Measurements from ENCODE around the gene EML4. TPM values are rescaled to one million over a fixed set of nuclear protein-coding genes. Genes with fewer than 3 reads are reported as not detected.

EML4 gene
- total and polyA plus RNA-seq, 9 donors, result 11.6 to 46.5 (median 31.5) TPM

GRCh38 chr2:42360890-42361727 lies 192.0 kb downstream of the EML4 start, which contains the start of gene COX7A2L:
Gene COX7A2L (minus strand): TSS chr2:42361217. CDS start chr2:42361161, 56 bp downstream.
- Histone ChIP-seq H3K9me3 (no peaks in the 10 kb centered on the region), H3K27me3 (no peaks in the 10 kb centered on the region), H3K27ac (peak within 1 kb of the TSS; percentile 70 to 89), H3K36me3 (no peaks in the 10 kb centered on the region), H3K4me1 (ENCODE audit: insufficient read depth) (peaks cover 5% of the 10 kb centered on the region), H3K4me3 (peak within 1 kb of the TSS; percentile 99)
- no peak for TF ChIP-seq EP300 (IDR thresholded peaks at IDR 0.05)
- TF ChIP-seq POLR2A (IDR thresholded peaks at IDR 0.05), result peak; percentile 81
- TF ChIP-seq CTCF (IDR thresholded peaks at IDR 0.05), result peak in 2 of 3 donors; percentile 18 to 38
- intact Hi-C loops (cut with DNase I), result loop anchor here in 3 of 4 donors (5.0 to 10.0 kb wide), 4 partner anchors 259 to 506 kb away; no protein-coding TSS in a partner anchor
- 0 to 1% (median 0%) methylated on average over 61 of the region's 61 CpGs for WGBS, 3 donors
- peak; percentile 97 to 99 (median 98) for DNase-seq

DNA sequence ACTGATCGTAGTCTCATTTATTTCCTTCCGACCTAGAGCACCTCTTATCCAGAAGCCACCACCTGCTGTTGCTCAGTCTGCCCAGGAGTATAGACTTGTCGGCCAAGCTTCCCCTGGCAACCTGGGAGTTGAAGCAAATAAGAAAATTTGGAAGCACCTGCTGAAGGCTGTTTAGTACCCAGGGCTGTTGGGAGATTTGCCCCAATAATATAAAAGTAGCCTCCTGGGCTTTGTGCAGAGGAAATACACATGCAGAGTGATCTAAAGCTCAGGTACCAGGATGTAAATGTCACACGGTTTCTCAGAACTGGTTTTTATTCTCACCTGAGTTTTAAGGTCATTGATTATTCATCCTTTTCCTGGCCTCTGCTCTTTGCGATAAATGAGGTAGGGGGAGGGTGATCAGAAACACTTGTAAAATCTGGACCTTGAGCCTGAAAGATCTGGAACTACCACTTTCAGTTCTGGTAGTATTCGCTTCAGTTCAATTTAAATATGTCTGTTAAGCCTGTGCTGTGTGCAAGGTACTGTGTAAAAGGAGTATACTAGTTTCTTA lies 192.7 kb downstream of the EML4 start:
- Histone ChIP-seq H3K27me3 (no peaks in the 10 kb centered on the region), H3K36me3 (no peaks in the 10 kb centered on the region), H3K27ac (no peak overlapping the region), H3K4me1 (ENCODE audit: insufficient read depth) (peaks cover 5% of the 10 kb centered on the region), H3K4me3 (peak overlapping the region; percentile 99), H3K9me3 (no peaks in the 10 kb centered on the region)
- TF ChIP-seq CTCF (IDR thresholded peaks at IDR 0.05), result no peak
- no peak for TF ChIP-seq POLR2A (IDR thresholded peaks at IDR 0.05)
- no peak for TF ChIP-seq EP300 (IDR thresholded peaks at IDR 0.05)
- DNase-seq, result no peak
- intact Hi-C loops (cut with DNase I), result loop anchor here (1.0 to 10.0 kb wide), 5 partner anchors 260 to 507 kb away; no protein-coding TSS in a partner anchor
- 28% methylated on average over 6 of the region's 6 CpGs for WGBS, 3 donors

DNA sequence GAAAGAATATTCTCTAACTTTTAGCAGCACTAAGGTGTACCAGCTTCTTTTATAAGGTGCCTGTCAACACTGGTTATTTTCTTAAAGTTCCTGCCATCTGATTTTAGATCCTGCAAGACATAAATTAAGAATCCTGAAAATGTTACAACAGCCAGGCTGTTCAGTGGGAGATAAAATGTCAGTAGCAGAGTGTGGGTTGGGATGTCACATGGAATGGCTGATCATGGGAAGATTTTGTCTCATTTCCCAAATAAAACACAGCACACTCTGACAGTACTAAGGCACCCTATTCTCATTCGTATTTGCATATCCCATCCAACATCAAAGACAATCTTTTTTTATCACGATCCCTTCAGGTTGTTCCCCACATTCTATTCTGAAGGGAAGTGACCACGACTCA lies 194.3 kb downstream of the EML4 start:
- intact Hi-C loops (cut with DNase I), result loop anchor here in 3 of 4 donors (5.0 to 10.0 kb wide), 4 partner anchors 261 to 509 kb away; no protein-coding TSS in a partner anchor
- DNase-seq, result no peak
- H3K27ac ChIP-seq, result no peak overlapping the region
- TF ChIP-seq CTCF (IDR thresholded peaks at IDR 0.05), result no peak
- TF ChIP-seq EP300 (IDR thresholded peaks at IDR 0.05), result no peak
- TF ChIP-seq POLR2A (IDR thresholded peaks at IDR 0.05), result no peak
- no peak overlapping the region for H3K4me3 ChIP-seq
- no peaks in the 10 kb centered on the region for H3K36me3 ChIP-seq
- H3K9me3 ChIP-seq, result no peaks in the 10 kb centered on the region
- WGBS, 3 donors, result 83 to 90% (median 86%) methylated on average over 3 of the region's 3 CpGs
- H3K27me3 ChIP-seq, result no peaks in the 10 kb centered on the region
- peaks cover 9% of the 10 kb centered on the region for H3K4me1 ChIP-seq (ENCODE audit: insufficient read depth)

GRCh38 chr2:42364658-42365057 lies 195.5 kb downstream of the EML4 start:
- DNase-seq, result no peak
- H3K4me1 ChIP-seq (ENCODE audit: insufficient read depth), result peaks cover 5% of the 10 kb centered on the region
- no peaks in the 10 kb centered on the region for H3K27me3 ChIP-seq
- no peaks in the 10 kb centered on the region for H3K9me3 ChIP-seq
- no peak overlapping the region for H3K27ac ChIP-seq
- no peaks in the 10 kb centered on the region for H3K36me3 ChIP-seq
- WGBS, 3 donors, result 71 to 72% (median 72%) methylated on average over 3 of the region's 3 CpGs
- intact Hi-C loops (cut with DNase I), result loop anchor here in 3 of 4 donors (5.0 to 10.0 kb wide), 4 partner anchors 262 to 510 kb away; no protein-coding TSS in a partner anchor
- TF ChIP-seq POLR2A (IDR thresholded peaks at IDR 0.05) (no peak), EP300 (IDR thresholded peaks at IDR 0.05) (no peak), CTCF (IDR thresholded peaks at IDR 0.05) (no peak)
- no peak overlapping the region for H3K4me3 ChIP-seq

All from ovary (tissue), 9 donors.